Measurements from ENCODE around the gene PSME3IP1. TPM values are rescaled to one million over a fixed set of nuclear protein-coding genes. Genes with fewer than 3 reads are reported as not detected.
"Not testable (repeated sequence)": the region's sequence is repeated elsewhere in the genome, so short reads cannot be mapped to it uniquely, and the experiment has no call there.

PSME3IP1 gene
- total RNA-seq, 1 donor from 2014 or later = 79.8 TPM

DNA sequence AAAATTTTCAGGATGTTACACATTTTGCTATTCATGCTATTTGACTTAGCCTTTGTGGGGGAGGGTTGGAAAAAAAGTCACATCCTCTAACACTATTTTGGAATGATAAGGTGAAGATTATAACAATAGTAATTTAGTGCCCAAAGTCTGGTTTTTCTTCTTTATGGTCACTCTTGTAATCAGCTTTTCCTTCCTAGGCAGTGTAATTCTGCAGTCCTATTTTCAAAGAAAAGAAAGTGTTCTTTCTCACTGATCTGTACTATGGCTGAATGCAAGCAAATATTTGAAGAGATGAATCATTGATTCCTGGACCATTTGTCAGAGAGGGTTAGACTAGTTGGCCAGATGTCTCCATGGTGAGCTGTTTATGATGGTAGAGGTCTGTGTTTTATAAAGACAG lies 8.7 kb upstream of the PSME3IP1 start:
- Histone ChIP-seq H3K4me1 (peaks cover 44% of the 10 kb centered on the region), H3K27me3 (ENCODE audit: low read depth) (no peaks in the 10 kb centered on the region), H3K4me3 (no peak overlapping the region), H3K9me3 (no peaks in the 10 kb centered on the region), H3K27ac (no peak overlapping the region), H3K36me3 (no peaks in the 10 kb centered on the region)
- intact Hi-C loops (cut with DNase I) = no loop called here
- TF ChIP-seq, protein P1, sequence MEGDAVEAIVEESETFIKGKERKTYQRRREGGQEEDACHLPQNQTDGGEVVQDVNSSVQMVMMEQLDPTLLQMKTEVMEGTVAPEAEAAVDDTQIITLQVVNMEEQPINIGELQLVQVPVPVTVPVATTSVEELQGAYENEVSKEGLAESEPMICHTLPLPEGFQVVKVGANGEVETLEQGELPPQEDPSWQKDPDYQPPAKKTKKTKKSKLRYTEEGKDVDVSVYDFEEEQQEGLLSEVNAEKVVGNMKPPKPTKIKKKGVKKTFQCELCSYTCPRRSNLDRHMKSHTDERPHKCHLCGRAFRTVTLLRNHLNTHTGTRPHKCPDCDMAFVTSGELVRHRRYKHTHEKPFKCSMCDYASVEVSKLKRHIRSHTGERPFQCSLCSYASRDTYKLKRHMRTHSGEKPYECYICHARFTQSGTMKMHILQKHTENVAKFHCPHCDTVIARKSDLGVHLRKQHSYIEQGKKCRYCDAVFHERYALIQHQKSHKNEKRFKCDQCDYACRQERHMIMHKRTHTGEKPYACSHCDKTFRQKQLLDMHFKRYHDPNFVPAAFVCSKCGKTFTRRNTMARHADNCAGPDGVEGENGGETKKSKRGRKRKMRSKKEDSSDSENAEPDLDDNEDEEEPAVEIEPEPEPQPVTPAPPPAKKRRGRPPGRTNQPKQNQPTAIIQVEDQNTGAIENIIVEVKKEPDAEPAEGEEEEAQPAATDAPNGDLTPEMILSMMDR (IDR thresholded peaks at IDR 0.05) = no peak
- DNase-seq (no peak), ATAC-seq (peak in 1 of 2 donors; percentile 25)

DNA sequence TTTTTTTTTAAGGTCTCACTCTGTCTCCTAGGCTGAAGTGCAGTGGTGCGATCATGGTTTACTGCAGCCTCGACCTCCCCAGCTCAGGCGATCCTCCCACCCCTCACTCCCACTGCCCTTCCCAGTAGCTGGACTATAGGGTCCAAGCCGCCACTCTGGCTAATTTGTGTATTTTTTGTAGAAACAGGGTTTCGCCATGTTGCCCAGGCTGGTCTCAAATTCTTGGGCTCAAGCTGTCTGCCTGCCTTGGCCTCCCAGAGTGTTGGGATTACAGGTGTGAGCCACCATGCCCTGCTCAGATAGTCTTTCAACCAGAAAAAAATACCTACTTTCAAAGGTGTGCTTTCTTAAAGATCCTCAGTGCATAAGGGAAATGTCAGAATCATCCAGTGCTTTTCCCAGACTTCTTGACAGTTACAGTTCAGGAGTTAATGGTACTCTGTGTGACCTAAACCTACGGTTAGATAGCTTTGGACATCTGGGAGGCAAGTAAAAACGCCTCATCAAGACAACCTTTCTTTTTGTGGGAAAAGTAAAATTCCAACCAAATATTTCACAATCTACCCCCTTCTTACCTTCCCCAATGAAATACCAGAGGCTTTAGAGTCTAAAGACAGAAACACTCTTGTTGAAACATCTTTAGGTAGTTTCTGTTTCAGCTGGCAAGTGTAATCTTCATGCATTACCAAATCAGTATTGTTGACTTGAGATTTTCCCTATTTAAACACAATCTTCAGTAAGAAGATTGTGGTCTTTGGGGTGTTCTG lies 7.1 kb upstream of the PSME3IP1 start:
- Histone ChIP-seq H3K27ac (no peak overlapping the region), H3K27me3 (ENCODE audit: low read depth) (no peaks in the 10 kb centered on the region), H3K4me1 (peaks cover 52% of the 10 kb centered on the region), H3K4me3 (no peak overlapping the region), H3K9me3 (no peaks in the 10 kb centered on the region), H3K36me3 (no peaks in the 10 kb centered on the region)
- intact Hi-C loops (cut with DNase I) = no loop called here
- no peak for DNase-seq
- TF ChIP-seq, protein P1 (IDR thresholded peaks at IDR 0.05) = no peak
- ATAC-seq = no peak

DNA sequence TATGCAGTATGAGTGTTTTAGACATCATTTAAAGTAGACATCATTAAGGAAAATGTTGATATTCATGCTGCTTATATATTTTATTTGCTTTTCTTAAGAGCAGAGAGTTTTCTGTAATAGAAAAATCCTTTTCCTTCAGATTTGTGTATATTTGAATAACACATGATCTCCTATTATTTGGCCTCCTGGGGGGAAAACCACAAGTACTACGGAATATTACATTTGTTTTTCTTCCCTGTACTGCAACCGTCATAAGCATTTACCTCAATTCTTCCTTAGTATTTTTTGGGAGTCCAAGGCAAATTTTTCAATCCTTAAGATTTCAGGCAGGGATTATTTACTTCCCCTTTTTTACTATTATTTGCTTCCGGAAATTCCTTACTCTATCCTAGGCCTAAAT lies 6.3 kb upstream of the PSME3IP1 start:
- DNase-seq (no peak), ATAC-seq (no peak)
- Histone ChIP-seq H3K9me3 (no peaks in the 10 kb centered on the region), H3K36me3 (no peaks in the 10 kb centered on the region), H3K27me3 (ENCODE audit: low read depth) (no peaks in the 10 kb centered on the region), H3K27ac (no peak overlapping the region), H3K4me3 (no peak overlapping the region), H3K4me1 (peaks cover 57% of the 10 kb centered on the region)
- TF ChIP-seq, protein P1 (IDR thresholded peaks at IDR 0.05) = no peak
- intact Hi-C loops (cut with DNase I) = no loop called here

DNA sequence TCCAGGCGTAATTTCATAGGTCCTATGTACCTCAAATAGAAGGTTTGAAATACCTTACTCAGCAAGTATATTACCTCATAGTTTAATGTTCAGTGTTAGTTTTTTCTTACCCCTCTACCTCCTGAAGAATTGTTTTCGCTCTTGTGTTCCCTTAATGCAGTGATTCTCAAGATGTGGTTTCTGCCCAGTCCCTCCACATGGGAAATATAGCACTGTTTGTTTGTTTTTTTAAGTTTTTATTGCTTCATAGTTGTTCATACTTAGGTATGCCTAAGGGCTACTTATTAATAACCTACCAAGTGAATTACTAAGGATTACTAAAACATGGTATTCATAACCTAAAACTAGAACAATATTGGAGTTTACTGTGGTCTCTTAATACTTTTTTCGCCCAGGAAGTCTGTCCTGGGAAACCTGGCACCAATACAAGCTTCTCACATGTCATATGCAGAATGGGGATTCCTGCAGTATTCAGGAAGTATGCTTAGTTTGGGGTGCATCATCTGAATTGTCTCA lies 5.3 kb upstream of the PSME3IP1 start:
- Histone ChIP-seq H3K4me1 (peaks cover 46% of the 10 kb centered on the region), H3K36me3 (no peaks in the 10 kb centered on the region), H3K27me3 (ENCODE audit: low read depth) (no peaks in the 10 kb centered on the region), H3K9me3 (no peaks in the 10 kb centered on the region), H3K27ac (no peak overlapping the region), H3K4me3 (no peak overlapping the region)
- TF ChIP-seq, protein P1 (IDR thresholded peaks at IDR 0.05) = no peak
- no peak for ATAC-seq
- DNase-seq = no peak
- intact Hi-C loops (cut with DNase I) = no loop called here

DNA sequence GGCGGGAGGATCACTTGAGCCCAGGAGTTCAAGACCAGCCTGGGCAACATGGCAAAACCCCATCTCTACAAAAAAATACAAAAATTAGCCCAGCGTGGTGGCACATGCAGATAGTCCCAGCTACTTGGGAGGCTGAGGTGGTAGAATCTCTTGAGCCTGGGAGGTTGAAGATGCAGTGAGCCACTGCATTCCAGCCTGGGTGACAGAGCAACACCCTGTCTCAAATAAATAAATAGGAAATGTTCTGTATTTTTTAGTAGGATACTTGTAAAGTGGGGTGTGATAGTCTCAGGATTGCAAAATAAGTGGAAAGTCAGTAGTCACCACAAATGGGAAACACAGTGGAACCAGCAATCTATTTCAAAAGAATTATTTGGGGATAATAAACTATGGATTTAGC lies 4.3 kb upstream of the PSME3IP1 start:
- no peak overlapping the region for H3K4me3 ChIP-seq
- no peaks in the 10 kb centered on the region for H3K27me3 ChIP-seq (ENCODE audit: low read depth)
- DNase-seq = no peak
- no peaks in the 10 kb centered on the region for H3K36me3 ChIP-seq
- H3K27ac ChIP-seq = no peak overlapping the region
- intact Hi-C loops (cut with DNase I) = no loop called here
- ATAC-seq = no peak
- H3K9me3 ChIP-seq = no peaks in the 10 kb centered on the region
- H3K4me1 ChIP-seq = peaks cover 46% of the 10 kb centered on the region
- TF ChIP-seq, protein P1 (IDR thresholded peaks at IDR 0.05) = no peak

DNA sequence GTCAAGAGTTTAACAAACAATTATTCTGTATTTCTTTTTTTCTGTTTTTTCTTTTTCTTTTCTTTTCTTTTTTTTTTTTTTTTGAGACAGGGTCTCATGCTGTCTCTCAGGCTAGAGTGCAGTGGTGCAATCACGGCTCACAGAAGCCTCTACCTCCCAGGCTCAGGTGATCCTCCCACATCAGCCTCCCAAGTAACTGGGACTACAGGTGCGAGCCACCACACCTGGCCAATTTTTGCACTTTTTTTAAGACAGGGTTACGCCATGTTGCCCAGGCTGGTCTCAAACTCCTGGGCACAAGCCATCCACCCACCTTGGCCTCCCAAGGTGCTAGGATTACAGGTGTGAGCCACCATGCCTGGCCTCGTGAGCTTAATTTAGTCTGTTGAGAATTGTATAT lies 3.7 kb upstream of the PSME3IP1 start:
- H3K4me3 ChIP-seq; H3K27ac ChIP-seq; H3K9me3 ChIP-seq; intact Hi-C loops (cut with DNase I); H3K36me3 ChIP-seq; DNase-seq; ATAC-seq; H3K27me3 ChIP-seq (ENCODE audit: low read depth): not testable (repeated sequence)
- peaks cover 49% of the 10 kb centered on the region for H3K4me1 ChIP-seq

Measured in lower lobe of right lung (tissue), 2 donors.